Heart left ventricle (tissue), 16 donors: Measurements from ENCODE around the gene INHBC. TPM values are rescaled to one million over a fixed set of nuclear protein-coding genes. Genes with fewer than 3 reads are reported as not detected.

Experiments
- ATAC-seq, 4 donors: fragments of 200-7000 bp; cut with Tn5 transposase; one replicate each; pipeline ENCODE4 v1.9.1; 2020 to 2022; ENCODE audit warnings: moderate library complexity in 4 of 4, mild to moderate bottlenecking in 3 of 4, moderate number of reproducible peaks in 1 of 4
- DNase-seq, 5 donors: peaks; one replicate each; pipeline ENCODE4 v3.0.0-alpha.2; 2020
- H3K27ac ChIP-seq, 12 donors: fragments of 200-600 bp; sonication (generic) in 4 of 12; one replicate each; pipeline versions ENCODE4 v1.5.0 to v1.8.0; 2016 to 2022; ENCODE audit warnings: mild to moderate bottlenecking in 2 of 12
- H3K27me3 ChIP-seq, 9 donors: fragments of 200-600 bp; sonication (generic) in 2 of 9; one replicate each; pipeline versions ENCODE4 v1.5.1 to v1.8.0; 2016 to 2022; ENCODE audit warnings: mild to moderate bottlenecking in 3 of 9
- H3K36me3 ChIP-seq, 9 donors: fragments of 200-600 bp; sonication (generic) in 2 of 9; one replicate each; pipeline versions ENCODE4 v1.5.0 to v1.8.0; 2018 to 2022; ENCODE audit warnings: mild to moderate bottlenecking in 2 of 9
- H3K4me1 ChIP-seq, 12 donors: fragments of 200-600 bp; sonication (generic) in 4 of 12; one replicate each; pipeline versions ENCODE4 v1.5.0 to v1.8.0; 2016 to 2022; ENCODE audit warnings: mild to moderate bottlenecking in 3 of 12
- H3K4me3 ChIP-seq, 12 donors: fragments of 200-600 bp; sonication (generic) in 4 of 12; one replicate each; pipeline versions ENCODE4 v1.5.0 to v1.8.0; 2017 to 2022; ENCODE audit warnings: mild to moderate bottlenecking in 9 of 12, moderate library complexity in 4 of 12
- H3K9me3 ChIP-seq, 12 donors: fragments of 200-600 bp; sonication (generic) in 4 of 12; one replicate each; pipeline versions ENCODE4 v1.5.0 to v1.8.0; 2016 to 2022; ENCODE audit warnings: mild to moderate bottlenecking in 1 of 12
- CTCF ChIP-seq, 12 donors: fragments of 200-600 bp; sonication (generic) in 4 of 12; IDR thresholded peaks; one replicate each; pipeline versions ENCODE4 v1.5.0 to v1.8.0; 2018 to 2022; ENCODE audit warnings: antibody characterized with exemption in 12 of 12, mild to moderate bottlenecking in 5 of 12
- POLR2A ChIP-seq, 2 donors: fragments of 450-650 bp; IDR thresholded peaks; one replicate each; pipeline ENCODE4 v1.6.1; 2017; ENCODE audit warnings: antibody characterized with exemption in 2 of 2, mild to moderate bottlenecking in 2 of 2, moderate library complexity in 2 of 2
- WGBS, 4 donors: extraction: QIAGEN DNeasy Blood & Tissue Kit in 2 of 4; methylation state at CpG; one replicate each; pipeline versions ENCODE4 v1.1.5 to v1.1.7; 2013 to 2018; 5-methylcytosine and 5-hydroxymethylcytosine counted together
- intact Hi-C, 10 donors: fragments of 100-400 bp; cut with DNase I; formaldehyde crosslinking; loops; one replicate each; pipeline versions ENCODE4 v1.11.1 to v1.14.2; 2022
- polyA plus RNA-seq, 2 donors: library from polyadenylated mRNA; stranded (reverse); fragments of 200-250 nt; gene quantifications; one replicate each; pipeline ENCODE4 v1.2.3, GENCODE V29; 2013
- total RNA-seq, 9 donors: library from RNA; depleted of rRNA in 2 of 9; stranded (reverse); fragments of >200 nt in 2 of 9; fragmentation: NEBNext Ultra II Directional in 3 of 9; extraction: Animal tissue kit (Norgen Biotek cat#: 25700) in 3 of 9; gene quantifications; one replicate each; pipeline versions ENCODE4 v1.1.0 to v1.2.4, GENCODE V29; 2016 to 2023
- donor health status: ischemic (EF 13 %, LVEDD 7.1; RV severe dilation, severe dysfunction).
- donor health status: healthy with polysubstance abuse.
- donor health status: DM: no; HTN: yes; CAD: no.
- donor health status: DM: no; HTN: no; CAD: no.
- donor health status: ischemic (EF 25% LVEDD 6.9; RV normal size, moderate dysfunction).
- donor health status: ischemic (EF 25% LVEDD 5.7; RV mildly dilated, moderate dysfunction).
- donor health status: healthy.
- donor health status: DM: yes; HTN: yes; CAD: no.
- donor health status: ischemic (EF 35%, LVEDD 5.7; RV mildly dilated, moderate dysfunction).
- donor health status: nonischemic (EF 11% LVEDD 7.7; RV severe dilation, severe dysfunction).
- donor health status: DM: yes; HTN: yes; CAD: no.
- donor health status: PGD.
- donor health status: ischemic (EF 29% LVEDD 5.4; RV normal size, mild dysfunction).
- donor health status: nonischemic (EF 23%, LVEDD 6.1; RV moderate dilation, normal function).

The INHBC gene
- total and polyA plus RNA-seq, 11 donors: 0.03 to 0.27 TPM; not detected in 9

- no peak for TF ChIP-seq CTCF (IDR thresholded peaks at IDR 0.05)
- TF ChIP-seq POLR2A (IDR thresholded peaks at IDR 0.05): no peak
- no peak overlapping the region for H3K27ac ChIP-seq
- H3K27me3 ChIP-seq: peaks cover 0 to 20% (median under 1%) of the 10 kb centered on the region in 9 donors
- no peak overlapping the region for H3K4me3 ChIP-seq
- H3K4me1 ChIP-seq: peaks cover 0 to 32% (median 0%) of the 10 kb centered on the region in 12 donors
- DNase-seq (no peak), ATAC-seq (no peak)
- intact Hi-C loops: no loop called here
- no peaks in the 10 kb centered on the region for H3K36me3 ChIP-seq
- no peaks in the 10 kb centered on the region for H3K9me3 ChIP-seq
- WGBS, 4 donors: 68 to 89% (median 80%) methylated on average over 1 of the region's 1 CpG
These were observed 47.1 kb downstream of the INHBC start for GRCh38 chr12:57481671-57482070.

- intact Hi-C loops: no loop called here
- Histone ChIP-seq H3K27ac (no peak overlapping the region), H3K4me3 (no peak overlapping the region), H3K27me3 (peaks cover 0 to 11% (median 0%) of the 10 kb centered on the region in 9 donors), H3K9me3 (no peaks in the 10 kb centered on the region), H3K36me3 (no peaks in the 10 kb centered on the region), H3K4me1 (peaks cover 0 to 34% (median 4%) of the 10 kb centered on the region in 12 donors)
- ATAC-seq (no peak), DNase-seq (no peak)
- 50 to 57% (median 52%) methylated on average over 5 of the region's 5 CpGs for WGBS, 4 donors
- TF ChIP-seq POLR2A (IDR thresholded peaks at IDR 0.05) (no peak), CTCF (IDR thresholded peaks at IDR 0.05) (no peak)
These were observed 48.9 kb downstream of the INHBC start for GRCh38 chr12:57483466-57483865.

- intact Hi-C loops: loop anchor here in 1 of 10 donors (5.0 kb wide), 1 partner anchor 62 kb away; the partner anchor contains the start of gene DCTN2
These were observed 51.1 kb downstream of the INHBC start for GRCh38 chr12:57485695-57486094.

GRCh38 chr12:57487055-57487596, 52.5 kb downstream of the INHBC start:
- WGBS, 4 donors: 92 to 94% (median 93%) methylated on average over 27 of the region's 27 CpGs
- H3K27ac ChIP-seq: peak overlapping the region in 8 of 12 donors; percentile 53 to 84 (median 72)
- no peaks in the 10 kb centered on the region for H3K27me3 ChIP-seq
- DNase-seq: no peak
- intact Hi-C loops: loop anchor here in 1 of 10 donors (5.0 kb wide), 1 partner anchor 60 kb away; the partner anchor contains the start of gene DCTN2
- no peak for ATAC-seq
- H3K9me3 ChIP-seq: no peaks in the 10 kb centered on the region
- peak overlapping the region; percentile 66 to 97 (median 82) for H3K4me3 ChIP-seq
- TF ChIP-seq CTCF (IDR thresholded peaks at IDR 0.05): no peak
- no peak for TF ChIP-seq POLR2A (IDR thresholded peaks at IDR 0.05)
- peaks cover 6 to 20% (median 10%) of the 10 kb centered on the region in 12 donors for H3K4me1 ChIP-seq
- H3K36me3 ChIP-seq: peaks cover 0 to 33% (median 28%) of the 10 kb centered on the region in 9 donors

More at GRCh38 chr12:57485695-57486094, 51.1 kb downstream of the INHBC start:
- no peak for TF ChIP-seq CTCF (IDR thresholded peaks at IDR 0.05)
- no peak for TF ChIP-seq POLR2A (IDR thresholded peaks at IDR 0.05)
- no peak overlapping the region for H3K4me3 ChIP-seq
- H3K4me1 ChIP-seq: peaks cover 6 to 21% (median 10%) of the 10 kb centered on the region in 12 donors
- no peaks in the 10 kb centered on the region for H3K9me3 ChIP-seq
- H3K27ac ChIP-seq: no peak overlapping the region
- ATAC-seq: no peak
- DNase-seq: no peak
- H3K36me3 ChIP-seq: peaks cover 0 to 18% (median 13%) of the 10 kb centered on the region in 9 donors
- H3K27me3 ChIP-seq: peaks cover 0 to 6% (median 0%) of the 10 kb centered on the region in 9 donors
